HG02678 (cell line): ENCODE data around the gene SLC22A7.
A peak's percentile ranks its signal among the peaks of the same experiment; 100 is the strongest.
"Not testable (repeated sequence)": the region's sequence is repeated elsewhere in the genome, so short reads cannot be mapped to it uniquely, and the experiment has no call there.

ENCODE experiments used
- ATAC-seq: cut with Tn5 transposase; IDR thresholded peaks from one replicate; pipeline ENCODE4 v1.9.1; 2021; ENCODE audit warnings: mild to moderate bottlenecking, moderate library complexity; ENCODE audit not compliant: unreplicated experiment

Gene SLC22A7

GRCh38 chr6:43334466-43335095 is 36.5 kb downstream of the SLC22A7 start:
- no peak for ATAC-seq

GRCh38 chr6:43335469-43335868 is 37.4 kb downstream of the SLC22A7 start:
- ATAC-seq = no peak

- no peak for ATAC-seq
Measured at GRCh38 chr6:43336382-43336781, 38.3 kb downstream of the SLC22A7 start.

GRCh38 chr6:43338243-43338642 is 40.2 kb downstream of the SLC22A7 start:
- ATAC-seq = peak; percentile 44

GRCh38 chr6:43339168-43339567 is 41.1 kb downstream of the SLC22A7 start:
- ATAC-seq = peak; percentile 82

GRCh38 chr6:43346243-43346642 is 48.2 kb downstream of the SLC22A7 start:
- not testable (repeated sequence) for ATAC-seq

- no peak for ATAC-seq
Measured at GRCh38 chr6:43347021-43347420, 49.0 kb downstream of the SLC22A7 start.

- no peak for ATAC-seq
Measured at GRCh38 chr6:43347444-43347843, 49.4 kb downstream of the SLC22A7 start.

- not testable (repeated sequence) for ATAC-seq
Measured at GRCh38 chr6:43351951-43352350, 53.9 kb downstream of the SLC22A7 start.
